ENCODE data around the gene SLC34A3.
A peak's percentile ranks its signal among the peaks of the same experiment; 100 is the strongest.
"Not testable (repeated sequence)": the region's sequence is repeated elsewhere in the genome, so short reads cannot be mapped to it uniquely, and the experiment has no call there.

Gene SLC34A3

DNA sequence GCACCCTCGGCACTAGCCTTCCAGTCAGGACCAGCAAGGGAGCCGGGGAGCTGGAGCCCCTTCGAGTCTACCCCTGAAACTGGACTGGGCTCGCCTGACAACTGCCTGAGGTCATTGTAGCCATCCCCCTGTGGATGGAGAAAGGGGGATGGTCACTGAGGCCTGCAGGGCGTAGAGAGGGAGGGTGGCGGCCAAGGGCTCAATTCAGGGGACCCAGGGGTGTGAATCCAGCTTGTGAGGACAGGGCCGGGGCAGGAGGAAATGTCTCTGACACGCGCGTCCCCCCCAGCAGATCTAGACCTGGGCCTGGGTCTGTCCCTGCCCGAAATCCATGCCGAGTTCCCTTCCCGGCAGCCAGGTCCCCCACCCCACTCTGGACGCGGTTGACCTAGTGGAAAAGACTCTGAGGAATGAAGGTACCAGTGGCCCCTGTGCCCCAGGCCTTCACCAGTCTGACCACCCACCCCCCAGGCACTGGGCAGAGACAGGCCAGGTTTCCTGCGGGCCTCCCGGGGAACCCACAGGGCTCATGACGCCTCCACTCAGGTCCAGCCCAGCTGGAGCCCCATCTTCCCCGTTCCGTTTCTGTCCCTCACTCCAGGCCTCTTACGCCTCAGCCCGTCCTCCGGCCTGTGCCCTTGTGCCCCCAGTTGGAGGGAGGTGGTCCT is 805 bp downstream of the SLC34A3 start:
- DNase-seq = no peak

GRCh38 chr9:137232101-137232500 is 1.4 kb downstream of the SLC34A3 start:
- DNase-seq = no peak

DNA sequence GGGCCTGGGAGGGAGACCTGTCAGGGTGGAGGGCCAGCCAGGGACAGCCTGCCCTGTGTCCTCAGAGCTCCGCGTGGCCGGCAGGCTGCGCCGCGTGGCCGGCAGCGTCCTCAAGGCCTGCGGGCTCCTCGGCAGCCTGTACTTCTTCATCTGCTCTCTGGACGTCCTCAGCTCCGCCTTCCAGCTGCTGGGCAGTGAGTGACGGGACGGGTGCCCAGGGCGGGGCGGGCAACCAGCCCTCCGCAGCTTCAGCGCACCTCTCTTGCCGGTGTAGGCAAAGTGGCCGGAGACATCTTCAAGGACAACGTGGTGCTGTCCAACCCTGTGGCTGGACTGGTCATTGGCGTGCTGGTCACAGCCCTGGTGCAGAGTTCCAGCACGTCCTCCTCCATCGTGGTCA is 1.8 kb downstream of the SLC34A3 start:
- DNase-seq = no peak

DNA sequence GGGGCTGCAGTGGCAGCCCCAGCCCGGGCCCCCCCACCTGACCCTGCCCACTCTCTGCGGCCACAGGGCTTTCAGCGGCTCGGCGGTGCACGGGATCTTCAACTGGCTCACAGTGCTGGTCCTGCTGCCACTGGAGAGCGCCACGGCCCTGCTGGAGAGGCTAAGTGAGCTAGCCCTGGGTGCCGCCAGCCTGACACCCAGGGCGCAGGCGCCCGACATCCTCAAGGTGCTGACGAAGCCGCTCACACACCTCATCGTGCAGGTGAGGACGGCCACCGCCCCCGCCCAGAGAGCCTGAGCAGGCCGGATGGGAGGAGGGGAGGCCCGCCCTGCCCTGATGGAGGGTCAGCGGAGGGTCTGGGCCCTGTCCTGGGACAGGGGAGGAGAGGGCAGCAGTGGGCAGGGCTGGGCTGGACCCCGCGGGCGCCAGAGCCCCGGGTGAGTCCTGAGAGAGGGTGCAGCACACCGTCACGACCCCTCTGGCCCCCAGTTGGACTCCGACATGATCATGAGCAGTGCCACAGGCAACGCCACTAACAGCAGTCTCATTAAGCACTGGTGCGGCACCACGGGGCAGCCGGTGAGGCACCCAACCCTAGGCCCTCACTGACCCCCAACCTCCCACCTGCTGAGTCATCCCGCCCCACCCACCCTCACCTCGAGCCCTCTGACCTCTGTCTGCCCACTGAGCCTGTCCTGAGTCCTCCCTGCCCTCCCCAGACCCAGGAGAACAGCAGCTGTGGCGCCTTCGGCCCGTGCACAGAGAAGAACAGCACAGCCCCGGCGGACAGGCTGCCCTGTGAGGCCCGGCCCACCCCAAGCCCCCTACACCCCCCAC is 2.7 kb downstream of the SLC34A3 start:
- no peak for DNase-seq

DNA sequence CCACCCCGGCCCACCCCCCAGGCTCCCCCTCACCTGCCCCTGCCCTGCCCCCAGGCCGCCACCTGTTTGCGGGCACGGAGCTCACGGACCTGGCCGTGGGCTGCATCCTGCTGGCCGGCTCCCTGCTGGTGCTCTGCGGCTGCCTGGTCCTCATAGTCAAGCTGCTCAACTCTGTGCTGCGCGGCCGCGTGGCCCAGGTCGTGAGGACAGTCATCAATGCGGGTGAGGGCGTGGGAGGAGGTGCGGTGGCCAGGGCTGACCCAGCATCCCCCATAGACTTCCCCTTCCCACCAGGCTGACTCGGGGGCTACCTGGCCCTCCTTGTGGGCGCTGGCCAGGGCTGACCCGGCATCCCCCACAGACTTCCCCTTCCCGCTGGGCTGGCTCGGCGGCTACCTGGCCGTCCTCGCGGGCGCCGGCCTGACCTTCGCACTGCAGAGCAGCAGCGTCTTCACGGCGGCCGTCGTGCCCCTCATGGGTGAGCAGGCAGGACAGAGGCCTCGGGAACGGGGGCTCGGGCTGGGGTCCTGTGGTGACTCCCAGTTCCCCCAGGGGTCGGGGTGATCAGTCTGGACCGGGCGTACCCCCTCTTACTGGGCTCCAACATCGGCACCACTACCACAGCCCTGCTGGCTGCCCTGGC is 3.5 kb downstream of the SLC34A3 start:
- DNase-seq = no peak

GRCh38 chr9:137234758-137235423 is 4.2 kb downstream of the SLC34A3 start:
- DNase-seq = no peak

DNA sequence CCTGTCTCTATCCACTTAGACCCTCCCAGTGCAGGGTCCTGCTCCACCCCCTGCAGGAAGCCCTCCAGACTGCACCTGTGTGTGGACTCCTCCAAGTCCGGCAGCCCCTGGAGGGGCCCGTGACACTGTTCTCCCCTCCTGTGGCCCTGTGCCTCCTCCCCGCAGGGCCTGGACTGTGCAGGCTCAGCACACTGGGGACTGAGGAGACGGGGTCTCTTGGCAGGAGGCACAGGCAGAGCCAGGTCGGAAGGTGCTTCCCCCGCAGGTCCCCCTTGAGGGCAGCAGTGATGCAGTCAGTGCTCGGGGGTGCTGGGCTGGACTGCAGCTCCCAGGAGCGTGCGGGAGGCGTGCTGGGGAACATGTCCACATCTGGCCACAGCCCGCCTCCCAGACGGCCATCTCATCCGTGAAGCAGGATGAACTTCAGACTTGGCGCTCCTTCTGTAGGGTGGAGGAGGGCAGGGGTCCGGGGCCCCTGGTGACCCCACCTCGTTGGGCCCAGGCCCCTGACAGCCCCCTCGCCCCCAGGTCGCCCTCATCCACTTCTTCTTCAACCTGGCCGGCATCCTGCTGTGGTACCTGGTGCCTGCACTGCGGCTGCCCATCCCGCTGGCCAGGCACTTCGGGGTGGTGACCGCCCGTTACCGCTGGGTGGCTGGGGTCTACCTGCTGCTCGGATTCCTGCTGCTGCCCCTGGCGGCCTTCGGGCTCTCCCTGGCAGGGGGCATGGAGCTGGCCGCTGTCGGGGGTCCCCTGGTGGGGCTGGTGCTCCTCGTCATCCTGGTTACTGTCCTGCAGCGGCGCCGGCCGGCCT is 4.9 kb downstream of the SLC34A3 start:
- DNase-seq = no peak

GRCh38 chr9:137236238-137236935 is 5.7 kb downstream of the SLC34A3 start:
- DNase-seq = peak; percentile 90

DNA sequence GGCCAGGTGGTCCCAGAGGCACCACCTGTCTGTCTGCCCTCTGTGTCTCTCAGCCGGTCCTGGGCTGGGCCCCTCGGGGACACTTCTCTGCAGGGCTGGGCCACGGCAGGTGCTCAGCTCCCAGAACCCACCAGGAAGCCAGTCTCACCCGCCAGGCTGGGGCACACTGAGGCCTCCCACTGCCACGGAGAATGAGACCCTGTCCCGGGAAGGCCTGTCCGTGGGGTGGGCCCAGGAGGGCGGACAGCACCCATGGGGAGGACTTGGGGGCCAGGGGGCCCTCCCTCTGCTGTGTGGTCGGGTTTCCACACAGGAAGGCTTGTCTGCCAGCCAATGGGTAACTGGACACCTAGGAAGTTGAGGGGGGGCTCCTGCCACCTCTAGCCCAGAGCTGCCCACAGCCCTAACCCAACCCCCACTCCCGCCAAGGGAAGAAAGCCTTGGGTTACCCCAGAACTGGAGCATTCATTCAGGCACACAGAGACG is 6.3 kb downstream of the SLC34A3 start:
- no peak for DNase-seq

DNA sequence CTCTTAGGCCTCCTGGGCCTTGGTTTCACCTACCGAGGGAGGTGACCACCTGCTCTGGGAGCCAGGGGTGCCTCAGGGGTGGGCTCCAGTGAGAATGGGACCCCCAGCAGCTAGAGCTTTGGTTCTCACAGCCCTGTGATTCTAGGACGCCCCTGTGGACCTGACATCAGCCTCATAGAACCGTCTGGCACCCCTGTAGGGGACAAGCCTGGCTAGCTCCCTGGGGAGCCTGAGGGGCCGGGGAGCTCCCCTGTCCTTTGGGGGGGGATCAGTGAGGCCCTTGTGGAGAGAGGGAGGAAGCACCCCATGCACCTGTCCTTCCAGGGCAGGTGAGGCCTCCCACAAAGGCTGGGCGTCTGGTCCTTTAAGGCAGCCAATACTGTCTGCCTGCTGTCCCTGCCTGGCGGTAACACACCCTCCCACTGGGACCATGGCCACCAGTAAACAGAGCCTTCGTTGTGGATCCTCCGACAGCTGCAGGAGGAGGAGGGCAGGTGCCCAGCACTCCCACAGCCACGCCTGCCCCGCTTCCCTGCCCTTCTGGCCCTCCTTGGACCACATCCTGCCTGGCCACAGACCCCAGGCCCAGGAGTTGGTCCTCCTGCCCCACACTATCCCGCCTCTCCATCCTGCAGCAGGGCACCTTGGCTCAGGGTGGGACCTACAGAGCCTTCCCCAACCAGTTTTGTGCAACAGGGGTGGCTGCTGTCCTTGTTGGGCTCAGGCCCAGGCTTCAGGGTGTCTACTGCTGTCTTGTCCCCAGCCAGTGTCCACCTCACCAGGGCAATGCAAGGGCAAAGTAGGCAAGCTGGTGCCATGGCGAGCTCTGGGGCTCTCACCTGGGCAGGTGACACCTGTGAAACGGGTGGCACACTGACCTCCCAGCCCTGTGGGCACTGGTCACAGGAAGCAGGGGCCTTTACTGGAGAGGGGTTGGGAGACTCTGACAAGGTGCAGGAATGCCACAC is 7.3 kb downstream of the SLC34A3 start:
- DNase-seq = no peak

- DNase-seq = not testable (repeated sequence)
Observed at GRCh38 chr9:137239541-137240200, 9.0 kb downstream of the SLC34A3 start.

- DNase-seq = peak; percentile 75
Observed at GRCh38 chr9:137240318-137240840, 9.7 kb downstream of the SLC34A3 start.

GRCh38 chr9:137240841-137241489 is 10.3 kb downstream of the SLC34A3 start, which contains the start of gene TUBB4B:
Gene TUBB4B (plus strand): TSS chr9:137241287. CDS start chr9:137241361, 74 bp downstream.
- DNase-seq = peak; percentile 100

GRCh38 chr9:137241490-137242268 is 11.0 kb downstream of the SLC34A3 start:
- DNase-seq = peak; percentile 79

DNA sequence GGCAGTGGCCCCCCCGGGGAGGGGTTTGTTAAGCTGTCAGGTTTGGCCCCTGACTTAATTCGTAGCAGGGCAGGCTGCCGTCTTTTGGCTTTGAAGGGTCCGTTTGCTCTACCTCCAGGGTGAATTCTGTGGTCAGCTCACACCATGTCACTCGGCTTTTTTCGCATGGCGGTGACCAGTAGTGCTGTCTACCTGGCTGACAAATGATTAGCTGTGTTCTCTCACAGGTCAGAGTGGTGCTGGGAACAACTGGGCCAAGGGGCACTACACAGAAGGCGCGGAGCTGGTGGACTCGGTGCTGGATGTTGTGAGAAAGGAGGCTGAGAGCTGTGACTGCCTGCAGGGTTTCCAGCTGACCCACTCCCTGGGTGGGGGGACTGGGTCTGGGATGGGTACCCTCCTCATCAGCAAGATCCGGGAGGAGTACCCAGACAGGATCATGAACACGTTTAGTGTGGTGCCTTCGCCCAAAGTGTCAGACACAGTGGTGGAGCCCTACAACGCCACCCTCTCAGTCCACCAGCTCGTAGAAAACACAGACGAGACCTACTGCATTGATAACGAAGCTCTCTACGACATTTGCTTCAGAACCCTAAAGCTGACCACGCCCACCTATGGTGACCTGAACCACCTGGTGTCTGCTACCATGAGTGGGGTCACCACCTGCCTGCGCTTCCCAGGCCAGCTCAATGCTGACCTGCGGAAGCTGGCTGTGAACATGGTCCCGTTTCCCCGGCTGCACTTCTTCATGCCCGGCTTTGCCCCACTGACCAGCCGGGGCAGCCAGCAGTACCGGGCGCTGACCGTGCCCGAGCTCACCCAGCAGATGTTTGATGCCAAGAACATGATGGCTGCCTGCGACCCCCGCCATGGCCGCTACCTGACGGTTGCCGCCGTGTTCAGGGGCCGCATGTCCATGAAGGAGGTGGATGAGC is 11.8 kb downstream of the SLC34A3 start:
- no peak for DNase-seq

GRCh38 chr9:137243266-137243625 is 12.5 kb downstream of the SLC34A3 start:
- DNase-seq = not testable (repeated sequence)

Measured in suppressor macrophage treated with lipopolysaccharide for 4 hours (primary cell).